HG03066 (cell line): ENCODE results near the gene LRP8.

Experiments
- ATAC-seq: cut with Tn5 transposase; IDR thresholded peaks from one replicate; pipeline ENCODE4 v1.9.1; 2021; ENCODE audit warnings: low read depth; ENCODE audit not compliant: unreplicated experiment

Gene LRP8

DNA sequence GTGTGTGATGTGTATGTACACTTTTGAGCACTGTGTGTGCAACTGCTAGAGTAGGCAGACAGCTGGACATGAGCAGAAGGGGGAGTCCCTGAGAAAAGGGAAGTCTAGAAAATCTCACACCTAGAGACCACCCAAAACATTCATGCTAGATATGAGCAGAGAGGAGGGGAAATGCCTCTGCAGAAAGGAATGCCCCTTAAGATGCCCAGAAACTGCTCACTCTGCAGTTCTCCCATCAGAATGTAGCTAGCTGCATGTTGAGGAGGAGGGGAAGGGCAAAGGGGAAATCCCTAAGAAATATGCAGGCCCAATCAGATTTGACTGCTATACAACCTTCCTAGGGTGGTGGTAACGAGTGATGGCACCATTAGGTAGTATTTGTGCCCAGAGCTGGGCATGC is 57.8 kb downstream of the LRP8 start:
- no peak for ATAC-seq

DNA sequence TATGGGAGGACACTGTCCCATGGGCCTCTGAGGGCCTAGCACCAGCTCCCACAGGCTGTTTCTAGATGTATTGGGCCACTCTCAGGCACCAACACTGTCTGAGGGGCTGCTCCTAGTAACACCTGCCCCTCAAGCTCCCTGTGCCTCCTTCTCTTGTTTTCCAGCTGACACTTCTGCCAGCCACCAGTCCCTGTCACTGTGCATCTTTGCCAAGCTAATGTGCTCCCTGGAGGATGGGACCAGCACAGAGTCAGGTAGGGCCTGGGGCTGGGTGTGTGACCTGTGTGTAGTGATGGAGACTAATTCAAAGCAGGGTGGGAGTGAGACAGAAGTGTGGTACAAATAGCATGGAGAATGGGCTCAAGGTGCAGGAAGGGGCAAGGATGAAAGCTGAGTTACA is 60.1 kb downstream of the LRP8 start:
- ATAC-seq = no peak

DNA sequence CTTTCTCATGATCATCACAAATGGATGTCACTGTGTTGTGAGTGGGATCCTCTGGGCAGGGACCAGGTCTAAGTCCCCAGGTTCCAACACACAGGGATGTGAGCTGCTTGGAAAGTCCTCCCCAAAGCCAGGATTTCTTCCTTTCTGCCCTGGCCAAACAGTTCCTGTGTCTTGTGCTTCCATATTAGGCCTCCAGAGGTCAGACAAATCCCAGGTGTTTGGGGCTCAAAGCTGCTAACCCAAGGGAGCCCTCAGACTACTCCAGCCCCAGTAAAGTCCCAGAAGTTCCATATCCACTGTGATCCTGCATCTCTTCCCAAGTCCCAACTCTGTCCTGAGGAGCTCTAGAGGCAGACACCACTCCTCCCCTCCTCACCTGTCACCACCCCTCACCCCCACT is 61.8 kb downstream of the LRP8 start:
- ATAC-seq = no peak

DNA sequence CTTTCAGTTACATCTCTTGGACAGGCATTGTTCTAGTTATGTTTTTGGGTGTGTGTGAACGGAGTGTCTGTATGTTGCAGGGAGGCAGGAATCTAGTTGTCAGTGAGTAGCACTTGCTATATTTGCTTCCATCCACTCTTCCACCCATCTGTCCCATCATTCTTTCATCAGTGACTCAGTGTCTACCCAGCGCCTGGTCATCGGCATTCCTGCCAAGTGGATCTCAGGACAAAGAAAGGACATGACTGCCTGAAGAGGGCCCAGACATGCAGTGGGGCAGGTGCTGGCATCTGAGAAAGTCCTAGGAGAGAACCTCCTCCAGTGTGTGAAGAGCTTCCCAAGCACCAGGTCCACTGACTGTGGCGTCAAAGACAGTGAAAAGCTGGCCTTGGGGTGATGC is 62.3 kb downstream of the LRP8 start:
- ATAC-seq = no peak

DNA sequence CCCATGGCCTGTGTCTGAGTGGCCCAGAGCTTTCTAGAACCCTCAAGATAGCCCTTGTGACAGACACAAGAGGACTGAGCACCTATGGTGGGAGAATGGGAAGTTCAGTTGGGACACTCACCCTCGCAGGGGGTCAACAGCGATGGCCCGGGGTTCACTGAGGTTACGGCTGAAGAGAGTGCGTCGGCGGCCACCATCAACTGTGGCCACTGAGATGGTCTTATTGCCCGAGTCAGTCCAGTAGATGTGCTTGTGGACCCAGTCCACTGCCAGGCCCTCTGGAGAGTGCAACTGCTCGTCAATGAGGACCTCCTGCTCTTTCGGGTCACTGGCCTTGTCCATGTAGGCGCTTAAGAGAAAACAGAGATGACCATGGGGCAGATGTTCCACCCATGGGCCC is 63.8 kb downstream of the LRP8 start:
- ATAC-seq = no peak

DNA sequence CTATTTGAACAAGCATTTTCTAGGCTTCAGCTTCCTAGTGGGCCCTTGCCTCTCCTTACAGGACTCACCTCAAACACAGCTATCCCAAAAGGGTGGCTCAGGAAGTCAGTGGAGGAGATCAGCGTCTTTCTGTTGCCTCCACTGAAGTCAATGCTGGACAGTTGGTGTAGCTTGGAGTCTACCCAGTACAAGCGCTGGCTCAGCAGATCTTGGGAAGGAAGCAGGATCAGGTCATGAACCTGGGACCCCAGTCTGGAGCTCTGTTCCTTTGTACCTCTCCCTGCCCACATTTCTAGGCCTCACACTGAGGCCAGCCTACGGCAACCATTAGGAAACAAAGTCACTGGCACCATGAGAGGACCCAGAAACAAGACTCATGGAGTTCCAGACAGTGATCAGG is 65.9 kb downstream of the LRP8 start:
- no peak for ATAC-seq

DNA sequence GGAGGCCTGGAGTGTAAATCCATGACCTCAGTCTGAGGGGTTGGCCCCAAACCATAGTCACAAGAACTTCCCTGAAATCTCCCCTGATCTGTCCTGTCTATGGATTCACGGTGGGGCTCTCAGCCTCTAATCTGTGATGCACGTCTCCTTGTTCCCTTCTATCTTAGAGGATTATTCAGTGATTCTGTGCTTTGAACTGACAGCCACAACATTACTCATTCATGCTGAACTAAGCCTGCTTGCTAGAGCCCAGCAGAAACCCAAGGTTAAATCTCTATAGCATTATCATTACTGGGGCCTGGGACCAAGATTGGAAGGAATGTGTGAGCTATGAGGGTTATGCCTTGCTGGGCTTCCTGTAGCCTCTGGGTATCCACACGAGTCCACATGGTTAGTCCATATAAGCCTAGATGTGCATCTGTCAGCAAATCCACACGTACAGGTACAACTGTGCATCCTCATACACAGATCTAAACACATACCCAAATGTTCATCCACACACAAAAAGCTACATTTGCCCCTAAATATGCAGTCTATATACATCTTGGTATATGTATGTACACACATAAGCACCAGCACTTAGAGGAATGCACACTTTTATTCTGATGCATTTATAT is 67.1 kb downstream of the LRP8 start:
- no peak for ATAC-seq

DNA sequence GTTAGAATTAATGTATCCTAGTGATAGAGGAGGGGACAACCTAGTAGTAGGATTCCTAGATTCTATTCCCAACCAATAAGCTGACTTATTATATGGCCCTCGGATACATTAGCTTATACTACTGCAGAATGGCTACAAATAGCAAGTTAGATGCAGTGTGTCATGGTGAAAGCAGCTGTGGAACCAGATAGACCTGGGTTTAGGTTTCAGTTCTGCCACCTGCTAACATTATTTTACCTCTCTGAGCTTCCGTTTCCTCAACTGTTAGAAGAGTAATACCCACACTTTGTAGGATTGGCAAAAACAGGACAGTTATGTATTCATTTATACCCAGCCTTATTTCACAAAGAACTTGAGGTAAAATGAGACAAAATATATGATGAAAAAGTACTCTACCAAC is 67.9 kb downstream of the LRP8 start:
- no peak for ATAC-seq

DNA sequence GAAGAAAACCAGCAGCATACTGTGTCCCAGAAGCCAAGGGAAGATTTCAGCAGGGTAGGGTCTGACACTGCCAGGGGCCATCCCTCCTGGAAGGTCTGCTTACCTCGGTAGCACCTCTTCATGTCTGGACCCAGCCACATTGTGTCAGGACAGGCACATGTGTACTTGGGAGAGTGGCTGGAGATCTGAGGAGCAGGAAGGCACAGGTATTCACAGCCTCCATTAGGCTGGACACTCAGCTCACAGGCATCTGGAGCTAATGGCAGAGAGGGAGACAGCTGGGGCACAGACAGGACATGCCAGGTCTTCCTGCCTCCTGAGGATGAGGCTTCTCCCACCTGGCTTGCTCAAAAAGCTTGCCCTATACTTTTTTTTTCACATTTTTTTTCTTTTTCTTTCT is 69.7 kb downstream of the LRP8 start:
- no peak for ATAC-seq

DNA sequence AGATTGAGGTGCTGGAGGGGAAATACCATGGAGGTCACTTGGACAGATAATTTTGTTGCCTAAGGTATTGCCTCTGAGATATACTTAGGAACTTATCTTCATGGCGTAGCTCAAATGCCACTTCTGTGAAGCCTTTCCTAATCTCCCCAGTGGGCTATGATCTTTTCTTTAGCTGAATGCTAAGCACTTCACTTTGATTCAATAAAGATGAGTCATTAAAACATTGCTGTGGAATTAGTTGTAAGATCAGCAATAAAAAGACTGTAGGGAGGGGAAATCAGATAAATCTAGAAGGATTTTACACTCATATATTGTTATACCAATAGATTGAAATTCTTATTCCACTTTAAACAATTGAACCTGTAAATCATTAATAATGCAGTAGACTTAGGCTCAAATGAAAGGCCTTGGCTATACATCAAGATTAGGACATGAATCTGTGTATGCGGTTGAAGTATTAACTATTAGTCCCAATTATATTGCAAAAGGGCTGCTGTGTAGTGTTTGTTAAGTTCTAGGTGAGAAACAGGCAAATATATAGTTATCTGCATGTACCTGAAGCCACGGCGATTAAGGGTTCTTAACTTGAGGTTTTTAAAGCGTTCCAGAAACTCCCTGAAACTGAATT is 70.3 kb downstream of the LRP8 start:
- ATAC-seq = no peak

DNA sequence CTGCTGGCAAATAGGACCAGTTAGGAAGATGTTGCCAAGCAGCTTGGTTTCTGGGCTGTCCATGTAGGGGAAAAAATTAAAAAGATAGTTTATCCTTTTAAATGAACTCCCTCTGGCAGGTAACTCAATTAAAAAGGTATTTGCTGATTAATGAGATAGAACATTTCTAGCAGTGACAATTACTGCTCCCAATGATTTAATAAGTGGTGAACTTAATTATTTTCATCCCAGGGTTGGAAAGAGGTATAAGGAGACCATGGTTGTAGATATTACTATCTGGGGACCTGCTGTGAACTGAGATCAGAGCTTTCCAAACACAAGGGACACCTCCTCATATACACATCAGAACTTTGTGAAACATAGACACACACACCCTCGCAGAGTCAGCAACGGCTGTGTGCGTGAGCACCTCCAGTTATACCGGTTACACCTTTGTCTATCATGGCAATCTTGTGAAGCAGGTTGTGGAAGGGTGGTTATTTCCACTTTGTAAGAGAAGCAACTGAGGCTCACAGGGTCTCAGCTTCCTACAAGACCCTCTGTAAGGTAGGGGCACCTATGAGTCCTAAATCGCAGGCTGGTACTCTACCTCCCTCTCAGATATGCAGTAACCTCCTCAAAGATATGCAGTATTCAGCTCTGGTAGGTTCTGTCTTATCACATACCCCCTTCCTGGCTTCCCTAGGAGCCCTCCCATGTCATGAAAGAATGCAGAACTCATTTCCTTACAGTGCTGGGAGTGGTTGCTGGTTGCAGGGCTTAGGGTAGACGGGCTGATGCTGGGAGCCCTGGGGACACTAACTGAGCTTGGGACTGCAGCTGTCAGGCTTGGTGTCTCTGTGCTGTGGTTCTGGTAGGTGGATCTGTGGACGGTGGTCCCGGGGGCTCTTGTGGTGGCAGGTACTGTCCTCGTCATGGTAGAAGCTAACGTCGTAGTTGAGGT is 71.1 kb downstream of the LRP8 start:
- no peak for ATAC-seq

DNA sequence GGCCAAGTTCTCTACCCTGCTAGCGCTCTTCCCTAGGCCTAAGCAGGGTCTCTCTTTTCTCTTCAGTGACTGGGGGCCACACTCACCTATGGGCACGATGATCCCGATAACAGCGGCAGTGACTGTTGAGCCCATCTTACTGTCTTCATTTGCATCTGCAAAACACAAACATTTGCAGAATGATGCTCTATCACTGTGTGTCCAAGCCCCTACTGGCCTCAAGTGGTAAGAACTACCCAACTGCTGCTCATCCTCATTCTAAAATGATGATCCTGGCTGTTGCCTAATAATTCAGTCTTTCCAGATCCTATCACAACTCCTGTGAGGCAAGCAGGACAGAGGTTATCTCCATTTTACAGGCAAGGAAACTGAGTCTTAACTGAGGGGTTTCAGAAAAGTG is 72.8 kb downstream of the LRP8 start:
- no peak for ATAC-seq

DNA sequence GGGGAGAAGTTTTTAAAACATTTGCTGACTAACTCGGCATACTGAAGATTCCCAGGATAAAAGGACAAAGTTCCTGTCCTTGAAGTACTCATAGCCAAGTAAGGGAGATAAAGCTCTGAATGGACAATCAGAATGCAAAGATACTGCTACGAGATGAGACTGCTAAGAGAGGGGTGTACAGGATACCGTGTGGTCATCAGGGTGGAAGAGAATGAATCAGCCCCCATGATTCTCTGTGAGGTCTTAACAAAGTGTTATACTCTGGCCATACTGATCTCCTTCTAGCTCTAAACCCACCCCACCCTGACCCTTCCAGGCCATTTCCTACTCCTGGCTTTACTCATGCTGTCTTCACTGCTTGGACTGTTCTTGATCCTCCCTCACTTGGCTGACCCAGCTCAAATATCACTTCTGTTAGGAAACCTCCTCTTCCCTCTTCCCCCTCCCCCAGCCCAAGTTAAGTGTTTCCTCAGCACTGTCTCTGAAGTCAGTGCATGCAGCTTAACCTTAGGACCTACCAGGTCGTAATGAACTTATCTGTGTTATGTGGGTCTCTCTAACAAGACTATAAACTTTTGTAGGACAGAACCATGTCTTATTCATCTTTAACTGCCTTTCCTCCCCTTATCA is 73.7 kb downstream of the LRP8 start:
- ATAC-seq = no peak

DNA sequence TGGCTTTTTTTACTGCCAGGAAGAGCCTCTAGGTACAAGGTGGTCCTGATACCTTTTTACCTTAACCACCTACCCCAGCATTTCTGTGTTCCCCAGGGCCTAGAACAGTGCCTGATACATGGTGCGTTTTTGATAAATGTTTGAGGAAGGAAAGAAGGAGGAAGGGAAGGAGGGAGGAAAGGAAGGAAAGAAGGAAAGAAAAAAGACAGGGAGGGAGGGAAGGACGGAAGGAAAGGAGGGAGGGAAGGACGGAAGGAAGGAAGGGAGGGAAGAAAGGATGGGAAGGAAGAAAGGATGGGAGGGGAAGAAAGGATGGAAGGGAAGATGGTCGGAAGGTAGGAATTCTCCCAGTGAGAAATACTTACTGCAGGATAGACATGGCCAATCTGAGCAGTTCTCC is 77.5 kb downstream of the LRP8 start:
- no peak for ATAC-seq

DNA sequence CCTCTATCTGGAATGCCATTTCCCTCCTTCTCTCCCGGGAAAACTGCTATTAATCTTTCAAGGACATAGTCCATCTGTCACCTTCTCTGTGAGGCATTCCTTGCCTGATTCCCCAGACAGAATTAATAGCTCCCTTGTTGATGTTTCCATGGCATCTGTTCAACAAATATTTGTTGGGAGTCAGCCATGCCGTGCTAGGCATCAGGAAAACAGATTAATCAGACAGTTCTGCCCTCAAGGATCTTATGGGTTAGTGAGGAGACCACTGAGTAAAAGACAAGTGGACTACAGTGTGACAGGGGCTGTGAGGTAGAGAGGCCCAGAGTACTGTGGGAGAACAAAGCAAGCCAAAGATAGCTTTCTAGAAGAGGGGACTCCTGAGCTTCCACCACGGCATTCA is 78.2 kb downstream of the LRP8 start:
- ATAC-seq = no peak

DNA sequence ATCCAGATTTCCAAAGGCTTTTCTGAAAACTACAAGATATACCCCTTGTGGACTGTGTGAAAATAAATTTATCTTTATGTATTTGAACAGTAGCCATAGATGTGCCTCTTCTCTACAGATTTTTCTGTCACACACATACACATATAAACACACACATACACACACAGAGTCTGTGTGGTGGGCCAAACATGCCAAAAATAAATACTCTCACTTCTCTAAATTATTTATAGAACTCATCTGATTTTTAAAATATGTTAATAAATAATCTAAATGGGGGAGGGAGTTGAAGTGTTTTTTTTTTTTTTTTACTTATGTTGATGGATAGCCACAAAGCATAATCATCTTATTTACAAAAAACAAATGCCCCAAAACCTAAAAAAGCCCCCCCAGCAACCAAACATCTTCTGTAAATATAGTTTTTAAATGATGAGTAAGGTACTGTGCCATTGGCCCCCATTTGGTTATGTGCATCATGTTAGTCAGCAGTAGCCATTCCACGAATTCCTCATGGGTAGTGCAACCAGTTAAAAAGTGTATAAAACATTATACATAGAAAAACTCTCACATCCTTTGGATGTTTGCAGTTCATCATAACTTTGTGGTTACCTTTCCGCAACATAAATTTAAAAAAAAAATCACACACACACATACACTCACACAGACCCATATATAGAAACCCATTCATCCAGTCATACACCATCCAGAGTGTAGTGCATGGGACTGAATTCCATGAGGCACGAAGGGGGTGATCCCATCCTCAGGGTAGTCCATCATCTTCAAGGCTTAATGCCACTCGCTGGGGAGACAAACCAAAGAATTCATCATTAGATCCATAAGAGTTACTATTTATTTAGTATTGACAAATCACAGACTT is 81.4 kb downstream of the LRP8 start:
- no peak for ATAC-seq

DNA sequence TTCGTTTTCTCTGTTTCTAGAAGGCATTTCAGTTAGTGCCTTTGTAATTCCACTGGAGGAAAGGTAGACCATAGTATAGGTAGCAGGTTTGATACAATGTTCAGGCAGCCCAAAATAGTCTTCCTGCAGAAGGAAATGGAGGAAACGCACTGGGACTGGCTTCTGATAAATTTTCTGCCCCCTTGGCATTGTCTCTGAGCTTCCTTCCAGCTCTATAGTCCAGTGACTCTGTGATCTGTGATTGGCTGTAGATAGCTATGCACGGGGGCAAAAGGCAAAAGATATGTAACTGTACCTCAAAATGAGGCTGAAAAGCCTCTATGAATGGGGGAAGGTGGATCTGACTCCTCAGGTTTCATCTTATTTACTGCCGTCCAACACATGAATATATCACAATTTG is 83.7 kb downstream of the LRP8 start:
- no peak for ATAC-seq

DNA sequence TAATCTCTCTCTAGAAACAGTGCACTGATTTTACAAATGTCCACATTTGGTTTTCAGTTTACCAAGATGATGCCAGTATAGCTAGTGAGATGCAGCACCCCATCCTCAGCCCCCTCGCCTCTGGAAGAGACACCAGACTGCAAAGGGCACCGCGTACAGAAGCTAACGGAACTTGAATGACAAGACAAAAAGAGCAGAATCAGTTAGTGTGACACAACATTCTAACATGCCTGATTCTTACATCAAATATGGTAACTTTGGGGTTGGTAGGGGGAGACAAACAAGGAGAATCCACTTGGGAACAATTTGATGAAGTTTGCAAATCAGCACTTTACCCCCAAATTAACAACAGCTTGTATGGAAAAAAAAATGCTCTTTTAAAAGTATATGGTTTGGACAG is 85.5 kb downstream of the LRP8 start:
- no peak for ATAC-seq

DNA sequence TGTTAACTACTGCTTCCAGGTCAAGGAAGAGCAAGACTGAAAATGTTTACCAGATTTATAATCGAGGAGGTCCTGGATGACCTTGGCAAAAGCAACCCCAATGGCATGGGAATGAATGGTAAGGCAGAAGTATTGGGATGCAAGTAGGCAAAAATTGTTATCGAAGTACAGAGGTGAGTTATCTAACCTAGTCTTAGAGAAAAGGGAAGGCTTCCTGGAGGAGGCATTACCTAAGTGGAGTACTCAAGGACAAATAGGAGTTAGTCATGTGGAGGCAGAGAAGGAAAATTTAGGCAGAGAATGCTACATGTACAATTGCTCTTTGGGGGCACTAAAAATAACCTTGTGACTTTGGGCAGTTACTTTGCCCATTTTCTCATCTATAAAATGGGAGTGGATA is 86.0 kb downstream of the LRP8 start:
- no peak for ATAC-seq
